ENCODE measurements around the gene TRIM46. TPM values are rescaled to one million over a fixed set of nuclear protein-coding genes. Genes with fewer than 3 reads are reported as not detected.

TRIM46 gene
- total and polyA plus RNA-seq, 10 donors = 0.35 to 3.6 (median 1.2) TPM

GRCh38 chr1:155195201-155196102 is 21.8 kb downstream of the TRIM46 start:
- Histone ChIP-seq H3K27me3 (replicated peaks in 1 of 7) (peaks cover 0 to 22% (median 0%) of the 10 kb centered on the region in 7 donors), H3K27ac (peak overlapping the region in 7 of 8 donors; percentile 40 to 86 (median 78)), H3K9me3 (no peaks in the 10 kb centered on the region), H3K4me3 (peak overlapping the region; percentile 46 to 82 (median 58)), H3K36me3 (peaks cover 0 to 10% (median 0%) of the 10 kb centered on the region in 6 donors), H3K4me1 (peaks cover 10 to 52% (median 41%) of the 10 kb centered on the region in 6 donors)
- 31 to 50% (median 34%) methylated on average over 18 to 27 of the region's 27 CpGs for WGBS, 5 donors
- intact Hi-C loops (cut with DNase I; ENCODE audit: low total_unique reads) = no loop called here
- TF ChIP-seq CTCF (IDR thresholded peaks at IDR 0.05 in 8 of 11, conservative IDR thresholded peaks at IDR 0.05 in 3 of 11) (no peak), POLR2A (IDR thresholded peaks at IDR 0.05) (no peak), POLR2AphosphoS5 (IDR thresholded peaks at IDR 0.05) (no peak)
- no peak for DNase-seq

GRCh38 chr1:155196103-155196892 is 22.6 kb downstream of the TRIM46 start:
- H3K27me3 ChIP-seq (replicated peaks in 1 of 7) = peaks cover 0 to 22% (median 0%) of the 10 kb centered on the region in 7 donors
- peak overlapping the region in 1 of 8 donors; percentile 82 for H3K4me3 ChIP-seq
- no peaks in the 10 kb centered on the region for H3K9me3 ChIP-seq
- intact Hi-C loops (cut with DNase I; ENCODE audit: low total_unique reads) = no loop called here
- peaks cover 0 to 10% (median 0%) of the 10 kb centered on the region in 6 donors for H3K36me3 ChIP-seq
- 77 to 89% (median 85%) methylated on average over 5 to 6 of the region's 6 CpGs for WGBS, 5 donors
- peak overlapping the region in 4 of 8 donors; percentile 76 to 86 (median 82) for H3K27ac ChIP-seq
- peaks cover 10 to 52% (median 41%) of the 10 kb centered on the region in 6 donors for H3K4me1 ChIP-seq
- no peak for TF ChIP-seq POLR2A (IDR thresholded peaks at IDR 0.05)
- no peak for TF ChIP-seq CTCF (IDR thresholded peaks at IDR 0.05 in 8 of 11, conservative IDR thresholded peaks at IDR 0.05 in 3 of 11)
- no peak for TF ChIP-seq POLR2AphosphoS5 (IDR thresholded peaks at IDR 0.05)
- DNase-seq = no peak

GRCh38 chr1:155196893-155197638 is 23.4 kb downstream of the TRIM46 start:
- Histone ChIP-seq H3K9me3 (no peaks in the 10 kb centered on the region), H3K27ac (peak overlapping the region in 5 of 8 donors; percentile 50 to 82 (median 59)), H3K4me3 (no peak overlapping the region), H3K4me1 (peaks cover 10 to 52% (median 41%) of the 10 kb centered on the region in 6 donors), H3K36me3 (peaks cover 0 to 10% (median 0%) of the 10 kb centered on the region in 6 donors), H3K27me3 (replicated peaks in 1 of 7) (peaks cover 0 to 22% (median 0%) of the 10 kb centered on the region in 7 donors)
- DNase-seq = no peak
- TF ChIP-seq POLR2AphosphoS5 (IDR thresholded peaks at IDR 0.05) (peak in 2 of 3 donors; percentile 31 to 57), POLR2A (IDR thresholded peaks at IDR 0.05) (no peak), CTCF (IDR thresholded peaks at IDR 0.05 in 8 of 11, conservative IDR thresholded peaks at IDR 0.05 in 3 of 11) (no peak)
- whole genome bisulfite sequencing, 5 donors = 87 to 91% (median 89%) methylated on average over 13 to 20 of the region's 20 CpGs
- intact Hi-C loops (cut with DNase I; ENCODE audit: low total_unique reads) = no loop called here
